NB4 (cell line): Measurements from ENCODE around the gene ARFRP1.

Source experiments
- POLR2A ChIP-seq: IDR thresholded peaks from 2 replicates; pipeline ENCODE4 v1.6.1; 2011; ENCODE audit warnings: mild to moderate bottlenecking; ENCODE audit not compliant: insufficient read length; ENCODE audit errors: extremely low read depth
- TF ChIP-seq, protein P1 (sequence below): IDR thresholded peaks from one replicate; pipeline ENCODE4 v1.5.1; 2012; ENCODE audit warnings: low read depth, low read length

DNA sequence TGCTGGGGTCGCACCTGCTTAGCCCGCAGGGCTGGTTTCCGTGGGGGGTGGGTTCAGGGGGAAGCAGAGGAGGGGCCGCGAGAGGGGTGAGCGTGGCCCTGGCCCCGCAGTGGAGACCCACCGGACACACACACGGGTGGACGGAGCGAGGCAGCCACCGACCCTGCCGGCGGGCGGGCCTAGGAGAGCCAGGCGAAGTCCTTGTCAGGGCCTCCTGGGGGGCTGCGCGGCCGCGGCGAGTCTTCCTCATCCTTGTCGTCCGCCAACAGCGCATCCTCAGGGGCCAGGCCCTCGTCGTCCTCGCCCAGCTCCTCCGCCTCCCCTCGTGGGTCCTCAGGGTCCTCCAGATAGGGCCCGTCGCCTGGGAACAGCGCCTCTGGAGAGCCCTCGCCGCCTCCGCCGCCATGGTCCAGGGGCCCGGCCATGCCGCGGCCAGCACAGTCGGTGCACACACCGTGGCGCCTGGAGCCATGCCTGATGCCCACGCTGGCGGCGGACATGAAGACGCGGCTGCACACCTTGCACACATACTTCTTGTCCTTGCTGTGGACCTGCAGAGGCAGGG, 39.1 kb upstream of the ARFRP1 start:
- TF ChIP-seq, protein P1, sequence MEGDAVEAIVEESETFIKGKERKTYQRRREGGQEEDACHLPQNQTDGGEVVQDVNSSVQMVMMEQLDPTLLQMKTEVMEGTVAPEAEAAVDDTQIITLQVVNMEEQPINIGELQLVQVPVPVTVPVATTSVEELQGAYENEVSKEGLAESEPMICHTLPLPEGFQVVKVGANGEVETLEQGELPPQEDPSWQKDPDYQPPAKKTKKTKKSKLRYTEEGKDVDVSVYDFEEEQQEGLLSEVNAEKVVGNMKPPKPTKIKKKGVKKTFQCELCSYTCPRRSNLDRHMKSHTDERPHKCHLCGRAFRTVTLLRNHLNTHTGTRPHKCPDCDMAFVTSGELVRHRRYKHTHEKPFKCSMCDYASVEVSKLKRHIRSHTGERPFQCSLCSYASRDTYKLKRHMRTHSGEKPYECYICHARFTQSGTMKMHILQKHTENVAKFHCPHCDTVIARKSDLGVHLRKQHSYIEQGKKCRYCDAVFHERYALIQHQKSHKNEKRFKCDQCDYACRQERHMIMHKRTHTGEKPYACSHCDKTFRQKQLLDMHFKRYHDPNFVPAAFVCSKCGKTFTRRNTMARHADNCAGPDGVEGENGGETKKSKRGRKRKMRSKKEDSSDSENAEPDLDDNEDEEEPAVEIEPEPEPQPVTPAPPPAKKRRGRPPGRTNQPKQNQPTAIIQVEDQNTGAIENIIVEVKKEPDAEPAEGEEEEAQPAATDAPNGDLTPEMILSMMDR = no peak
- no peak for TF ChIP-seq POLR2A
